ENCODE data around the gene GUCY2F. TPM values are rescaled to one million over a fixed set of nuclear protein-coding genes. Genes with fewer than 3 reads are reported as not detected.

GUCY2F gene
- total RNA-seq, 1 experiment from 2014 or later: not detected

- intact Hi-C loops (cut with micrococcal nuclease): loop anchor here (2.0 kb wide), 2 partner anchors 334 to 686 kb away; no protein-coding TSS in a partner anchor
- peak; percentile 47 for TF ChIP-seq CTCF (IDR thresholded peaks at IDR 0.05; ENCODE audit: unreplicated experiment)
- no TSS peak for BruUV-seq (replicated peaks)
- H3K9me3 Mint-ChIP-seq (ENCODE audit: unreplicated experiment): no peaks in the 10 kb centered on the region
- peak; percentile 54 for DNase-seq (ENCODE audit: unreplicated experiment)
- ChIA-PET POLR2A (interaction anchor here (3.6 kb wide), 1 partner anchor 686 kb away, joined by 12 read pairs; no protein-coding TSS in a partner anchor), CTCF (interaction anchor here (0.7 to 4.5 kb wide), 11 partner anchors 12 to 800 kb away, joined by 3 to 47 read pairs (median 4); no protein-coding TSS in a partner anchor)
- H3K4me3 Mint-ChIP-seq (ENCODE audit: unreplicated experiment): no peak overlapping the region
- H3K36me3 Mint-ChIP-seq (ENCODE audit: insufficient read depth, unreplicated experiment): no peaks in the 10 kb centered on the region
- H3K4me1 Mint-ChIP-seq (ENCODE audit: insufficient read depth, unreplicated experiment): no peaks in the 10 kb centered on the region
- H3K27me3 Mint-ChIP-seq (ENCODE audit: insufficient read depth, unreplicated experiment): peaks cover 35% of the 10 kb centered on the region
- no peak overlapping the region for H3K27ac Mint-ChIP-seq (ENCODE audit: low read depth, unreplicated experiment)
These were observed 97.2 kb downstream of the GUCY2F start for GRCh38 chrX:109384699-109385098.

- ChIA-PET CTCF (interaction anchor here (1.0 to 4.5 kb wide), 2 partner anchors 10 to 683 kb away, joined by 3 to 47 read pairs; no protein-coding TSS in a partner anchor), POLR2A (no interaction called here)
- Mint-ChIP-seq H3K9me3 (ENCODE audit: unreplicated experiment) (no peaks in the 10 kb centered on the region), H3K36me3 (ENCODE audit: insufficient read depth, unreplicated experiment) (no peaks in the 10 kb centered on the region), H3K4me3 (ENCODE audit: unreplicated experiment) (no peak overlapping the region), H3K4me1 (ENCODE audit: insufficient read depth, unreplicated experiment) (no peaks in the 10 kb centered on the region), H3K27me3 (ENCODE audit: insufficient read depth, unreplicated experiment) (peaks cover 50% of the 10 kb centered on the region), H3K27ac (ENCODE audit: low read depth, unreplicated experiment) (no peak overlapping the region)
- DNase-seq (ENCODE audit: unreplicated experiment): no peak
- no TSS peak for BruUV-seq (replicated peaks)
- intact Hi-C loops (cut with micrococcal nuclease): no loop called here
- no peak for TF ChIP-seq CTCF (IDR thresholded peaks at IDR 0.05; ENCODE audit: unreplicated experiment)
These were observed 99.6 kb downstream of the GUCY2F start for GRCh38 chrX:109382332-109382731.

DNA sequence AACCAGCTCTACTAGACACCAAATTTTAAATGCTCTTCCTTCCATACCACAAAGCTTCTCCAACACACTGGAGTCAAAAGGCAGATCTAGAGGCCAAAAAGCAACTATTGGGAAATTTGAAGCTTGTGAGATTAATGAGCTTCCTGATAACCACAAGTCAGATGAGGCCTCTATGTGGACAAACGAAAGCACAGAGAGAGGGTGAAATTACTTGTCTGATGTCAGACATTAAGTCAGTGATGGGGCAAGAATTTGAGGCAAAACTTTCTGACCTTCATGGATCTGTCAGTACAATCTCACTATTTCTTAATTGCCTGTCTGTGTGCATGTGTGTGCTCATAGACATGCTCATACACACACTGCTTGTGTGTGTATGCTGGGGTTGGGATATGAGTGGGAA, 103.6 kb downstream of the GUCY2F start:
- Mint-ChIP-seq H3K4me1 (ENCODE audit: insufficient read depth, unreplicated experiment) (peaks cover 11% of the 10 kb centered on the region), H3K36me3 (ENCODE audit: insufficient read depth, unreplicated experiment) (no peaks in the 10 kb centered on the region), H3K27ac (ENCODE audit: low read depth, unreplicated experiment) (no peak overlapping the region), H3K9me3 (ENCODE audit: unreplicated experiment) (no peaks in the 10 kb centered on the region), H3K27me3 (ENCODE audit: insufficient read depth, unreplicated experiment) (peaks cover 74% of the 10 kb centered on the region), H3K4me3 (ENCODE audit: unreplicated experiment) (no peak overlapping the region)
- BruUV-seq (replicated peaks): no TSS peak
- CTCF ChIA-PET: no interaction called here
- no peak for TF ChIP-seq CTCF (IDR thresholded peaks at IDR 0.05; ENCODE audit: unreplicated experiment)
- intact Hi-C loops (cut with micrococcal nuclease): no loop called here
- no peak for DNase-seq (ENCODE audit: unreplicated experiment)
- POLR2A ChIA-PET: interaction anchor here (1.2 kb wide), 1 partner anchor 10 kb away, joined by 4 read pairs; no protein-coding TSS in a partner anchor

DNA sequence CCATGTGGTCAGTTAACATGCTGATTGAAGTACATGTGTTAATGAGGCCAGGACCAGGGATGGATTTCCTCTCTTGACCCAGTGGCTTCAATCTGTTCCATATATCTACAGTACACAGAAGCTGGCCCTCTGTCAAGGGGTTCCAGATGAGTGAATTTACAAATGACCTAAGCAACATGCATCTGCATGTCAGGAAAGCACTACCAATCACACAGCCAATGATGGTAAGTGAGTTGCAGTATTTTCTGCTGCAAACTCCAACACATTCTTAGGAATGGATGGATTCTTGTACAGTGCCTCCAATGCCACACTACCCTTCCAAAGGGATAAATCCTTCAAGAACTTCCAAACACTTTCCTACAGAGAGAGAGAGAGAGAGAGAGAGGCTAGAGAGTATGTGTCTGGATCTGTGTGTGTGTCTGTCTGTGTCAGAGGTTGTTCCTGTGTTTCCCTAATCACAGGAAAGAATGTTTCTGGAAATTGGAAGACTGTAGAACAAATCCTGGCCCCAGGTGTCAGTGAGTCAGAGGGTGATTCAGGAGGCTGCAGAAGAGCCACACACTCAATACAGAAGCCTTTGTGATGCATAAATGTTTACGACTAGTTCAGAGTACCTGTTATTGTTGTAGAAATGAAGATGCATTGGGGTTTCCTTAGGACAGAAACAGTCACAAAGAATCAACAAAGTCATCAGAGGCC, 107.5 kb downstream of the GUCY2F start:
- Mint-ChIP-seq H3K4me3 (ENCODE audit: unreplicated experiment) (no peak overlapping the region), H3K27ac (ENCODE audit: low read depth, unreplicated experiment) (no peak overlapping the region), H3K27me3 (ENCODE audit: insufficient read depth, unreplicated experiment) (peaks cover 51% of the 10 kb centered on the region), H3K36me3 (ENCODE audit: insufficient read depth, unreplicated experiment) (no peaks in the 10 kb centered on the region), H3K9me3 (ENCODE audit: unreplicated experiment) (no peaks in the 10 kb centered on the region), H3K4me1 (ENCODE audit: insufficient read depth, unreplicated experiment) (peaks cover 11% of the 10 kb centered on the region)
- DNase-seq (ENCODE audit: unreplicated experiment): peak; percentile 74
- intact Hi-C loops (cut with micrococcal nuclease): no loop called here
- BruUV-seq (replicated peaks): no TSS peak
- ChIA-PET POLR2A (interaction anchor here (1.2 kb wide), 1 partner anchor 27 kb away, joined by 3 read pairs; no protein-coding TSS in a partner anchor), CTCF (no interaction called here)
- TF ChIP-seq CTCF (IDR thresholded peaks at IDR 0.05; ENCODE audit: unreplicated experiment): no peak
